GM19351 (cell line): ENCODE data around the gene ZBP1.

ENCODE experiments used
- ATAC-seq: cut with Tn5 transposase; IDR thresholded peaks from one replicate; pipeline ENCODE4 v1.9.1; 2021; ENCODE audit warnings: mild to moderate bottlenecking, moderate library complexity; ENCODE audit not compliant: unreplicated experiment

Gene ZBP1

GRCh38 chr20:57576617-57577550 is 43.3 kb downstream of the ZBP1 start:
- no peak for ATAC-seq

- ATAC-seq = no peak
Observed at GRCh38 chr20:57576002-57576401, 44.2 kb downstream of the ZBP1 start.

GRCh38 chr20:57574954-57575353 is 45.3 kb downstream of the ZBP1 start:
- ATAC-seq = no peak

GRCh38 chr20:57573894-57574293 is 46.3 kb downstream of the ZBP1 start:
- ATAC-seq = no peak

- ATAC-seq = no peak
Observed at GRCh38 chr20:57573242-57573641, 47.0 kb downstream of the ZBP1 start.

- no peak for ATAC-seq
Observed at GRCh38 chr20:57571782-57572416, 48.3 kb downstream of the ZBP1 start.

- no peak for ATAC-seq
Observed at GRCh38 chr20:57570920-57571319, 49.3 kb downstream of the ZBP1 start.

- ATAC-seq = no peak
Observed at GRCh38 chr20:57570145-57570850, 49.9 kb downstream of the ZBP1 start.

GRCh38 chr20:57568960-57569359 is 51.3 kb downstream of the ZBP1 start:
- ATAC-seq = no peak

- ATAC-seq = no peak
Observed at GRCh38 chr20:57568088-57568896, 51.9 kb downstream of the ZBP1 start.

GRCh38 chr20:57567471-57568079 is 52.7 kb downstream of the ZBP1 start:
- ATAC-seq = no peak

GRCh38 chr20:57566803-57567459 is 53.3 kb downstream of the ZBP1 start:
- no peak for ATAC-seq

- ATAC-seq = no peak
Observed at GRCh38 chr20:57566399-57566798, 53.8 kb downstream of the ZBP1 start.

- ATAC-seq = no peak
Observed at GRCh38 chr20:57564951-57565642, 55.1 kb downstream of the ZBP1 start.

GRCh38 chr20:57564180-57564802 is 55.9 kb downstream of the ZBP1 start:
- no peak for ATAC-seq

GRCh38 chr20:57563522-57563921 is 56.7 kb downstream of the ZBP1 start:
- ATAC-seq = no peak

GRCh38 chr20:57562541-57563465 is 57.4 kb downstream of the ZBP1 start:
- no peak for ATAC-seq
